Small intestine (tissue), 7 donors: ENCODE data around the gene TNS3. TPM values are rescaled to one million over a fixed set of nuclear protein-coding genes. Genes with fewer than 3 reads are reported as not detected.

ENCODE experiments used
- DNase-seq, 2 donors: peaks; one replicate each; pipeline versions ENCODE4 v3.0.0 to v3.0.0-alpha.2; 2013
- FAIRE-seq: peaks from 2 replicates; lab custom pipeline; 2012; peaks lifted over from hg19 to GRCh38; lab: Jason Lieb, UNC
- H3K27ac ChIP-seq, 3 donors: one replicate each; pipeline ENCODE4 v1.5.1; 2013; ENCODE audit warnings: low read length in 2 of 3, mild to moderate bottlenecking in 2 of 3, control low read depth in 1 of 3, inconsistent platforms in 1 of 3, low read depth in 1 of 3, moderate library complexity in 1 of 3
- H3K27me3 ChIP-seq, 3 donors: one replicate each; pipeline ENCODE4 v1.6.1; 2013; ENCODE audit warnings: low read length in 3 of 3, inconsistent platforms in 1 of 3; ENCODE audit not compliant: control insufficient read depth in 3 of 3, insufficient read depth in 3 of 3
- H3K36me3 ChIP-seq, 3 donors: one replicate each; pipeline ENCODE4 v1.6.1; 2013; ENCODE audit warnings: low read length in 3 of 3, inconsistent platforms in 1 of 3, low read depth in 1 of 3, mild to moderate bottlenecking in 1 of 3, moderate library complexity in 1 of 3; ENCODE audit not compliant: control insufficient read depth in 3 of 3, insufficient read depth in 2 of 3
- H3K4me1 ChIP-seq, 3 donors: one replicate each; pipeline ENCODE4 v1.6.1; 2013; ENCODE audit warnings: low read length in 2 of 3, inconsistent platforms in 1 of 3, low read depth in 1 of 3, mild to moderate bottlenecking in 1 of 3, moderate library complexity in 1 of 3; ENCODE audit not compliant: control insufficient read depth in 3 of 3, insufficient read depth in 2 of 3
- H3K4me3 ChIP-seq, 3 donors: one replicate each; pipeline ENCODE4 v1.5.1; 2013; ENCODE audit warnings: low read length in 3 of 3, control low read depth in 1 of 3, inconsistent platforms in 1 of 3, low read depth in 1 of 3, mild to moderate bottlenecking in 1 of 3, moderate library complexity in 1 of 3
- H3K9me3 ChIP-seq, 2 donors: one replicate each; pipeline ENCODE4 v1.6.1; 2013; ENCODE audit warnings: low read depth in 1 of 2, low read length in 1 of 2; ENCODE audit not compliant: control insufficient read depth in 2 of 2, insufficient read depth in 1 of 2
- WGBS, 3 donors: extraction: QIAGEN DNeasy Blood & Tissue Kit; methylation state at CpG; one replicate each; pipeline ENCODE4 v1.1.7; 2013; 5-methylcytosine and 5-hydroxymethylcytosine counted together
- polyA plus RNA-seq, 4 donors: library from polyadenylated mRNA; stranded (reverse) in 3 of 4; unstranded in 1 of 4; fragments of 200-250 nt in 3 of 4; fragments of 120-200 nt in 1 of 4; gene quantifications; one replicate each; pipeline versions ENCODE4 v1.2.1 to v1.2.3, GENCODE V29; 2013
- donor health status: healthy with polysubstance abuse.
- donor health status: control.
- donor health status: control.
- donor health status: Bipolar disorder and iron deficiency.
- donor health status: healthy.

TNS3 gene
- polyA plus RNA-seq, 4 donors = 17.2 to 67.1 (median 27.3) TPM

DNA sequence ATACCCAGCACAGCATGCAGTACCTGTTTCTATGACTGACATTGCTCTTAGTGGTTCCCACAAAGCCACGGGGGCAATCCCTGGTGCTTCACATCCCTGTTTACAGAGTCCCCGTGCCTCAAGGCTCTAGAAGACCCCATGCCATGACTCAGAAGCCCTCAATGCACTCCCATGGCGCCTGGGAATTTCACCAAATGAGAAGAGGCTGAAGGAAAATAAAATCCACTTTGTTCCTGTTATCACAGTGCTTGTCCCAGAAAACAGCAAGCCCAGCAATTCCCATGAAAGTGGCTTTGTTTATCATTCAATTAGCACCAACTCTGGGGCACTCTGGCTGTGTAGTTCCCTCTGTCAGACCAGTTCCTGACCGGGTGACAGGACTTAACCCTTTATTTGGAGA lies 268.3 kb downstream of the TNS3 start:
- 55 to 66% (median 58%) methylated on average over 4 of the region's 4 CpGs for WGBS, 3 donors
- Histone ChIP-seq H3K36me3 (peaks cover 0 to 42% (median 10%) of the 10 kb centered on the region in 3 donors), H3K4me1 (no peaks in the 10 kb centered on the region), H3K27ac (no peak overlapping the region), H3K9me3 (peaks cover 0 to 17% of the 10 kb centered on the region in 2 donors), H3K27me3 (no peaks in the 10 kb centered on the region), H3K4me3 (no peak overlapping the region)
- FAIRE-seq (no peak), DNase-seq (no peak)

DNA sequence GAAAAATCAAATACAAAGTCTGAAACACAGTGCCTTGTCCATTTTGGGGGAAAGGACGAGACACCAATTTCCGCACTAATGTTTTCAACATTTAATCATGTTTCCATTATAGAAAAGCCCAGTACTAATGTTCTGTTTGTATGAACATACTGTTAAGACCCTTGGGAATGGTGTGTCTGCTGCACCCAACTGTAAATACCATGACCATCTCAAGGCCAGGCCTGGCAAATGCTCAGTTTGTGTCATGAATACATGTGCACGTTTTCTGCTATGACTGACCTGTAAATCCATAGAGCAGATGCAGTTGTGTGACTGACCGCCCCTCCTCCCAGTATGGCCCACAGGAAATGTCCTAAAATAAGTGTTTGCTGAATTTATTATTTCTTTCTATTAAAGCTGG lies 270.0 kb downstream of the TNS3 start:
- WGBS, 3 donors = 90 to 94% (median 92%) methylated on average over 4 of the region's 4 CpGs
- peaks cover 0 to 35% (median 6%) of the 10 kb centered on the region in 3 donors for H3K36me3 ChIP-seq
- FAIRE-seq (no peak), DNase-seq (no peak)
- H3K27ac ChIP-seq = no peak overlapping the region
- no peak overlapping the region for H3K4me3 ChIP-seq
- no peaks in the 10 kb centered on the region for H3K4me1 ChIP-seq
- peaks cover 0 to 20% of the 10 kb centered on the region in 2 donors for H3K9me3 ChIP-seq
- H3K27me3 ChIP-seq = no peaks in the 10 kb centered on the region

DNA sequence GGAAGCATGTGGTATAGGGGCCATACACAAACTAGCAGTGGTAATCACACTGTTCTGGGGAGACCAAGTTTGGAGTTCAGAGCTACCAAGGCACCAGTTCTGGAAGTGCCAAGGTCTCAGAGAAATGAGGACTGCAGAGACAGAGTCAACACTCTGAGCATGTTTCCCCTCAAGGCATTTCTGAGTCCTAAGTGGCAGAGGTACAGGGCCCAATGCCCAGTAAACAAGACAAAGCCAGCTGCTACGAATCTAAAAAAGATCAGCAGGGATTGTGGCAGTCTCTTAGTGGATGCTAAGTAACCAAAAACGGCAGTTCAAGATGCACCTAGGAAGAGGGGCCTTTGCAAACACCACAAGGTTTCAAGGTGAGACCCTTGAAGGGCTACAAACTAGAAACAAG lies 271.9 kb downstream of the TNS3 start:
- Histone ChIP-seq H3K9me3 (peaks cover 0 to 20% of the 10 kb centered on the region in 2 donors), H3K27ac (no peak overlapping the region), H3K36me3 (peaks cover 0 to 39% (median 3%) of the 10 kb centered on the region in 3 donors), H3K4me1 (no peaks in the 10 kb centered on the region), H3K4me3 (no peak overlapping the region), H3K27me3 (no peaks in the 10 kb centered on the region)
- WGBS, 3 donors = 64 to 71% (median 67%) methylated on average over 2 of the region's 2 CpGs
- no peak for DNase-seq
- no peak for FAIRE-seq

DNA sequence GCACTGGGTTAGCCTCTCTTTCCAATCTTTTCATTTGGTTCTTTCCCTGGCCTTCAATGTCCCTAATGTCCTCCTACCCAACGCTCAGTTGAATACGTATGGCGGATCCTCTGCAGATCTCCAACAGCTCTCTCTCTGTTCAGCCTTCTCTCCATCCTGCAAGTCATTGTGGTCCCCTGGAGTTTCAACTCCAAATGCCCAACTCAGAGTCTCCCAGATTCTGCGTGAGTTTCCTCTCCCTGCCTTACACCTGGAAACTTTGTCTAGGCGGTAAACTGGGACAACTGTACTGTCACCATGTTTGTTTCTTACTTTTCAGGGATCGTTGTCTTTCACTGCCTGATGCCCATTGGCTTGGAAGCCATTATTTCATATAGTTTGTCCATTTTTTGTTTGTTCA lies 273.1 kb downstream of the TNS3 start:
- Histone ChIP-seq H3K4me1 (no peaks in the 10 kb centered on the region), H3K4me3 (no peak overlapping the region), H3K36me3 (peaks cover 0 to 35% (median 3%) of the 10 kb centered on the region in 3 donors), H3K9me3 (peaks cover 0 to 20% of the 10 kb centered on the region in 2 donors), H3K27me3 (no peaks in the 10 kb centered on the region), H3K27ac (no peak overlapping the region)
- DNase-seq = no peak
- FAIRE-seq = no peak
- WGBS, 3 donors = 95 to 99% (median 97%) methylated on average over 6 of the region's 6 CpGs

DNA sequence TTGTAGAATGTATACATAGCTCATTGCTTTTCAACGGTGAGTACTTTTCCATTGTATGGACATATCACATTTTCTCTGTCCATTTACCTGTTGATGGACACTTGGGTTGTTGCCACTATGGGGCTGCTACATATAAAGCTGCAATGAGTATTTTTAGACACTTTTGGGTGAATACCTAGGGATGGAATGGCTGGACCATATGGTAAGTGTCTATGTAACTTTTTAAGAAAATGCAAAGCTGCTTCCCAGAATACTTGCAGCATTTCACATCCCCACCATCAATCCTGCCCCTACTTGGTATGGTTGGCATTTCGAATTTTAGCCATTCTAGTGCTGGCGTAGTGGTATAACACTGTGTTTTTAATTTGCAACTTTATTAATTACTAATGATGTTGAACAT lies 274.6 kb downstream of the TNS3 start:
- Histone ChIP-seq H3K9me3 (peaks cover 0 to 19% of the 10 kb centered on the region in 2 donors), H3K27ac (no peak overlapping the region), H3K36me3 (peaks cover 0 to 39% (median 7%) of the 10 kb centered on the region in 3 donors), H3K4me1 (no peaks in the 10 kb centered on the region), H3K27me3 (no peaks in the 10 kb centered on the region), H3K4me3 (no peak overlapping the region)
- WGBS, 3 donors = 83 to 94% (median 88%) methylated on average over 3 of the region's 3 CpGs
- FAIRE-seq (no peak), DNase-seq (no peak)

DNA sequence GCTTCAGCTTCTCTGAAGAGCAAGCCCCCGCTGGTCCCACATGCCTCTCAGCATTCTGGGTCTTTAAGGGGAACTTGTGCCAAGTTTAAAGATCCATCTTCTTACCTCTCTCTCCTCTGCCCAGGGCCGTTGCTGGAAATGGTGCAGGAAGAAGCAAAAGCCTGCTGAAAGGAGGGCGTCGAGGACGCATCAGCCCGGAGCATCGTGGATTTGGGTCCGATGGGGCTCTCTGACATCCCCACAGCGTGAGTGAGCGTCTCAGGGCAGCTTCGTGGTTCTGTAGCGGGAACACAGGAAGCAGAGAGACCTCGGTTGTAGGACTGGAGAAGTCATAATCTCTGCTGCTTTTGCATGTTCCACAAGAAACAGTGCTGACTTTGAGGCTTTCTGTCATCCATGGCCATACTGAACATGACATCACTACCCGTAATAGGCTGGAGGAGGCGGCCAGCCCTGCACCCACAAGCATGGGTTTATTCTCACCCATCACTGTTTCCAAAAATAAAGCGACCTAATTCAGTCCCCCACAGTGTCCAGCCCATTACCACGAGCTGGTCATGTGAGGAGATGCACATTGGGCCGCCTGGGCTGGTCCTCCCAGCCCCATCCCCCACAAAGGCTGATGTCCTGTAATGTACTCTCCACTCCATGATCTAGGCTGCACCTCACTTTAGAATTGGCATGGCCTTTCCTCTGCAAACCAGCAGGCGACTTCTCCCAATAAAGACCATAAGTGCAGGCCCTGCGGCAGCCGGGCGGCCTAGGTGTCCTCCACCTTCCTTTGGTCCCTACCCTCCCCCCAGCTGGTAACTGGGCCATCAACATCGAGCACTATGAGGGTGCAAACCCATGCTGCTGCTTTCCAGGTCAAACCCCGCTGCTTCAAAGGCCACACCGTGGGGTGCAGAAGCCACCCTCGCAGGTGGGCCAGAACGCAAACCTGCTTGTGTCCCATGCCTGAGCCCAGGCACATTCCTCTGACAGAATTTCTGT lies 276.9 kb downstream of the TNS3 start:
- H3K27me3 ChIP-seq = no peaks in the 10 kb centered on the region
- H3K4me1 ChIP-seq = no peaks in the 10 kb centered on the region
- H3K4me3 ChIP-seq = no peak overlapping the region
- FAIRE-seq = no peak
- 86 to 90% (median 88%) methylated on average over 27 of the region's 27 CpGs for WGBS, 3 donors
- H3K36me3 ChIP-seq = peaks cover 0 to 56% (median 9%) of the 10 kb centered on the region in 3 donors
- no peak for DNase-seq
- H3K27ac ChIP-seq = no peak overlapping the region
- peaks cover 0 to 11% of the 10 kb centered on the region in 2 donors for H3K9me3 ChIP-seq

DNA sequence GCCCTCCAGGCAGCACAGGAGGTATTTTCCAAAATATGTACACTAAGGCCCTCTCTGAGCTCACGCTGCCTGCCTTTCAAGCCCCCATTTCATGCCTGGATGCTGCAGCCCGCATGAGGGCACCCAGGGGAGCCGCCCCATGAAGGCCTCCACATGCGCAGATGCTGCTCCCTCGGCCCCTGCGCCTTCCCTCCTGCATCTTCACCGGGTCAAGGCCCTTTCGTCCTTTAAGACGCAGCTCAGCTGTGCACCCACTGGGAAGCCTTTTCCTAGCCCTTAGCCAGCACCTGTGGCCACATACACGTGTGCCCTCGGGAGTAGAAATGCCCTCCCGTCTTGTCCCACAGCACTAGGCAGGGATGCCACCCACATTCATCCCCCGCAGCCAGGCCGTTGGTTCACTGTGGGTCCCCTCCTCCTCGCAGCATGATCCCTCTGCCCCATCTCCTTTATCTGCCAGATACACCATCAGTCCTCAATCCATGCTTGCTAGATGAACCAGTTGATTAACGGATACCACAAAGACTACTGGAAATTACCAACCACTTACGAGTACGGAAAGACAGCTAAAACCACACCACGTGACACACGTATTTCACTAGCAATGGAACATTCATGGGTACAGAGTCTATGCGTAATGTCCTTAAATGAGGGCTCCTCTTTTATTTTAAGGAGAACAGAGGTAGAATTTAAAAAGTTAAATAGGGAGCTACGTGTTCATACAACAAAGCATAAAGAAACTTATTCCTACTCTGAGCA lies 278.0 kb downstream of the TNS3 start:
- FAIRE-seq = no peak
- peaks cover 0 to 5% of the 10 kb centered on the region in 2 donors for H3K9me3 ChIP-seq
- H3K27me3 ChIP-seq = no peaks in the 10 kb centered on the region
- H3K36me3 ChIP-seq = peaks cover 0 to 67% (median 13%) of the 10 kb centered on the region in 3 donors
- no peak overlapping the region for H3K4me3 ChIP-seq
- 89 to 94% (median 92%) methylated on average over 22 of the region's 22 CpGs for WGBS, 3 donors
- peak overlapping the region in 1 of 3 donors; percentile 52 for H3K27ac ChIP-seq
- no peaks in the 10 kb centered on the region for H3K4me1 ChIP-seq
- no peak for DNase-seq

DNA sequence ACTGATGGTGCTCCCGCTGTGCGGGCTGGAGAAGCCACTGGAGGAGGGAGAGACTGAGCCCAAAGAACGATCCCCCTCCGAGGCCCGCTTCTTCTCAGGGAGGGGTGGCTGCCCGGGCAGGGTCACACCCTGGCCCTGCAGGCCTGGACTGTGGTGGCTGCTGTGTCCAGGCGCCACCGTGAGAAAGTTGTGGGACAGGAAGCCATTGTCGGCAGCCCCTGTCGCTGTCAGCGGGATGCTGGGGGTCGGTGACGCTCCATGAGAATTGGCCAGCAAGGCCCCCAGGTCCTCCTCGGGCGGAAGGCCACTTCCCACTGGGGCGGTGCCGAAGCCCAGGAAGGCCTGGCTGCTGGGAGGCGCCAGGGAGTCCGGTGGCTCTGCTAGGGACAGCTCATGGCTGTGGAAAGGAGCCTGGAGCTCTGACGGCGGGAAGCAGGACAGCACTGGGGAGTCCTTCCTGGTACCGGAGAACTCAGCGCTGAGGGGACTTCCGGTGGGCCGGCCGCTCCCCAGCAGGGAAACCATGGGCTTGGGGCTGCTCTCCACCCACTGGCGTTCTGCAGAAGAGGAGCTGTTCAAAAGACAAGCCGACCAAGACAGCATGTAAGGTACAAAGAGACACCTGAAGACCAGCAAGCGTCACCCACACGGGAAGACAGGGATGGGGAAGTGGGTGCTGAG lies 278.8 kb downstream of the TNS3 start:
- Histone ChIP-seq H3K4me3 (no peak overlapping the region), H3K27me3 (no peaks in the 10 kb centered on the region), H3K9me3 (no peaks in the 10 kb centered on the region), H3K4me1 (no peaks in the 10 kb centered on the region), H3K36me3 (peaks cover 0 to 70% (median 10%) of the 10 kb centered on the region in 3 donors), H3K27ac (peak overlapping the region in 1 of 3 donors; percentile 52)
- FAIRE-seq (no peak), DNase-seq (no peak)
- WGBS, 3 donors = 90 to 92% (median 90%) methylated on average over 24 to 30 of the region's 30 CpGs
